HepG2 (cell line): ENCODE results near the gene ZNF19. TPM values are rescaled to one million over a fixed set of nuclear protein-coding genes. Genes with fewer than 3 reads are reported as not detected.

ENCODE experiments used
- CHCHD3 ChIP-seq: sonication (generic); formaldehyde crosslinking; IDR thresholded peaks from 2 replicates; pipeline ENCODE4 v1.8.0; 2022; ENCODE audit warnings: mild to moderate bottlenecking, missing genetic modification reagents, moderate library complexity
- FOSL2 ChIP-seq: sonication (generic); formaldehyde crosslinking; IDR thresholded peaks from 2 replicates; pipeline ENCODE4 v1.4.0; 2020; ENCODE audit warnings: missing genetic modification reagents
- FOXK1 ChIP-seq: sonication (generic); formaldehyde crosslinking; IDR thresholded peaks from 2 replicates; pipeline ENCODE4 v1.4.0; 2020; ENCODE audit warnings: low read depth, missing genetic modification reagents, borderline replicate concordance
- FOXP4 ChIP-seq: sonication (generic); formaldehyde crosslinking; IDR thresholded peaks from 2 replicates; pipeline ENCODE4 v1.4.0; 2020; ENCODE audit warnings: missing genetic modification reagents
- HDAC1 ChIP-seq: sonication (generic); formaldehyde crosslinking; IDR thresholded peaks from 2 replicates; pipeline ENCODE4 v1.5.1; 2020; ENCODE audit warnings: mild to moderate bottlenecking, missing genetic modification reagents
- ISX ChIP-seq: sonication (generic); formaldehyde crosslinking; conservative IDR thresholded peaks from 2 replicates; pipeline ENCODE4 v1.5.0; 2020; ENCODE audit warnings: missing genetic modification reagents
- KLF13 ChIP-seq: sonication (generic); formaldehyde crosslinking; IDR thresholded peaks from 2 replicates; pipeline ENCODE4 v1.4.0; 2020; ENCODE audit warnings: mild to moderate bottlenecking, missing genetic modification reagents
- SATB2 ChIP-seq: sonication (generic); formaldehyde crosslinking; IDR thresholded peaks from 2 replicates; pipeline ENCODE4 v1.5.0; 2020; ENCODE audit warnings: missing genetic modification reagents
- STAG1 ChIP-seq: sonication (generic); formaldehyde crosslinking; IDR thresholded peaks from 2 replicates; pipeline ENCODE4 v1.4.0; 2020; ENCODE audit warnings: missing genetic modification reagents
- SYNCRIP ChIP-seq: fragments of 200-400 bp; formaldehyde crosslinking; IDR thresholded peaks from 2 replicates; pipeline ENCODE4 v1.6.1; 2018; ENCODE audit warnings: mild to moderate bottlenecking, low read depth, low read length; ENCODE audit not compliant: insufficient read depth
- ZBTB2 ChIP-seq: sonication (generic); formaldehyde crosslinking; IDR thresholded peaks from 2 replicates; pipeline ENCODE4 v1.8.0; 2022; ENCODE audit warnings: low read depth, missing genetic modification reagents
- ZBTB25 ChIP-seq: IDR thresholded peaks from 2 replicates; pipeline ENCODE4 v1.6.1; 2018; ENCODE audit warnings: missing genetic modification reagents
- ZNF124 ChIP-seq: sonication (generic); formaldehyde crosslinking; IDR thresholded peaks from 2 replicates; pipeline ENCODE4 v1.4.0; 2020; ENCODE audit warnings: missing genetic modification reagents
- ZNF510 ChIP-seq: sonication (generic); formaldehyde crosslinking; IDR thresholded peaks from 2 replicates; pipeline ENCODE4 v1.4.0; 2020; ENCODE audit warnings: low read depth, mild to moderate bottlenecking, missing genetic modification reagents
- ZNF570 ChIP-seq: sonication (generic); formaldehyde crosslinking; IDR thresholded peaks from 2 replicates; pipeline ENCODE4 v1.4.0; 2020; ENCODE audit warnings: mild to moderate bottlenecking, missing genetic modification reagents, borderline replicate concordance
- ZNF724P ChIP-seq: sonication (generic); formaldehyde crosslinking; IDR thresholded peaks from 2 replicates; pipeline ENCODE4 v1.8.0; 2022; ENCODE audit warnings: missing genetic modification reagents, borderline replicate concordance
- ZNF772 ChIP-seq: sonication (generic); formaldehyde crosslinking; IDR thresholded peaks from 2 replicates; pipeline ENCODE4 v1.5.0; 2020; ENCODE audit warnings: mild to moderate bottlenecking, missing genetic modification reagents
- ZNF781 ChIP-seq: sonication (generic); formaldehyde crosslinking; IDR thresholded peaks from 2 replicates; pipeline ENCODE4 v1.5.1; 2020; ENCODE audit warnings: borderline replicate concordance, mild to moderate bottlenecking, missing genetic modification reagents; ENCODE audit errors: not compliant biosample characterization
- ZSCAN9 ChIP-seq: IDR thresholded peaks from 2 replicates; pipeline ENCODE4 v1.6.1; 2016; ENCODE audit warnings: borderline replicate concordance
- ZXDC ChIP-seq: sonication (generic); formaldehyde crosslinking; IDR thresholded peaks from 2 replicates; pipeline ENCODE4 v1.5.0; 2020; ENCODE audit warnings: mild to moderate bottlenecking, missing genetic modification reagents
- ZZZ3 ChIP-seq: sonication (generic); formaldehyde crosslinking; IDR thresholded peaks from 2 replicates; pipeline ENCODE4 v1.4.0; 2020; ENCODE audit warnings: missing genetic modification reagents, mild to moderate bottlenecking, borderline replicate concordance
- polyA plus RNA-seq, 8 experiments: library from polyadenylated mRNA; depleted of rRNA in 3 of 8; stranded (reverse) in 7 of 8; unstranded in 1 of 8; fragments of >200 nt; fragmentation: Illumina TruSeq in 4 of 8; extraction: Trizol in 4 of 8; gene quantifications; 2 replicates each; pipeline versions ENCODE4 v1.2.1 to v1.2.3, GENCODE V29; 2011 to 2016; ENCODE audit warnings: low read depth in 4 of 8, missing spikeins in 1 of 8, mixed read lengths in 1 of 8; ENCODE audit not compliant: insufficient read depth in 1 of 8
- total RNA-seq, 5 experiments: library from RNA; depleted of rRNA; stranded (reverse); fragments of >200 nt; fragmentation: Illumina TruSeq; extraction: Trizol; gene quantifications; 2 replicates each; pipeline ENCODE4 v1.2.3, GENCODE V29; 2016; ENCODE audit warnings: low read depth in 1 of 5

Gene ZNF19
- total and polyA plus RNA-seq, 2 of the 13 experiments (the other 11 are each of a cell fraction or from before 2014, with no cell fraction given): 3.2 to 5.8 TPM

GRCh38 chr16:71461686-71462648 lies 27.2 kb downstream of the ZNF19 start, which contains the start of gene ZNF23 (continued):
- peak; percentile 63 for TF ChIP-seq FOXP4 (CRISPR knock-in tag)
- peak; percentile 99 for TF ChIP-seq HDAC1 (CRISPR knock-in tag)
- TF ChIP-seq ZSCAN9 (CRISPR knock-in tag): peak; percentile 91; the same call in 1 of the 2 replicates
- peak; percentile 89 for TF ChIP-seq ZNF124 (CRISPR knock-in tag)
- TF ChIP-seq ZZZ3 (CRISPR knock-in tag): peak; percentile 100
- TF ChIP-seq ZXDC: peak; percentile 60; the same call in 1 of the 2 replicates
- peak; percentile 97 for TF ChIP-seq FOXK1 (CRISPR knock-in tag)
- 0 out of 2 replicates have a peak, but pooled peaks have one; percentile 89 for TF ChIP-seq ZBTB25 (CRISPR knock-in tag)
- TF ChIP-seq ZNF781: peak; percentile 94
- no peak for TF ChIP-seq SYNCRIP
- peak; percentile 88; the same call in 1 of the 2 replicates for TF ChIP-seq CHCHD3 (CRISPR knock-in tag)
- 0 out of 2 replicates have a peak, but pooled peaks have one; percentile 90 for TF ChIP-seq ZNF570 (CRISPR knock-in tag)
- TF ChIP-seq KLF13: peak; percentile 96
- peak; percentile 77 for TF ChIP-seq FOSL2 (CRISPR knock-in tag)
- no peak for TF ChIP-seq ZNF510 (CRISPR knock-in tag)
- TF ChIP-seq STAG1 (CRISPR knock-in tag): no peak; the same call in 1 of the 2 replicates
- TF ChIP-seq ZNF772 (CRISPR knock-in tag): peak; percentile 96
- peak; percentile 91; the same call in 1 of the 2 replicates for TF ChIP-seq ZNF724P (CRISPR knock-in tag)
- TF ChIP-seq ZBTB2: no peak
- TF ChIP-seq SATB2 (CRISPR knock-in tag): peak; percentile 41
- TF ChIP-seq ISX (CRISPR knock-in tag): no peak
